ENCODE data around the gene PRDM16.

DNA sequence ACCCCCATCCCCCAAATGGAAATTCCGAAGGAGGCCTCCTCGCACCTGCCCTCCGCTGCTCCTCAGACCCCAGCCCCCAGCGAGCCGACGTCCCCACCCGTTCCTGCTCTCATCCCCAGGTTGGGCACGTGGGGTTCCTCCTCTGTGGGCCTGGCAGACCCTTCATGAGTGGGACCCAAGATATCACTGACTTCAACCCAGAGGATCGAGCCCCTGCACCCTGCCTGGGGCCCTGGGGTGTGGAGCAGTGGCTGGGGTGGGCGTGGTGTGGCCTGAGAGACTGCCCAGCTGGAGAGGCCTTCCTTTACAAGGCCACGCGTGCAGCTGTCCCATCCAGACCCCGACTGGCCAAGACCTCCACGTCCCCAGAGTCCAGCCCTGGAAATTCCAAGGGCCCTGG is 367.9 kb downstream of the PRDM16 start:
- TF ChIP-seq, protein P1, sequence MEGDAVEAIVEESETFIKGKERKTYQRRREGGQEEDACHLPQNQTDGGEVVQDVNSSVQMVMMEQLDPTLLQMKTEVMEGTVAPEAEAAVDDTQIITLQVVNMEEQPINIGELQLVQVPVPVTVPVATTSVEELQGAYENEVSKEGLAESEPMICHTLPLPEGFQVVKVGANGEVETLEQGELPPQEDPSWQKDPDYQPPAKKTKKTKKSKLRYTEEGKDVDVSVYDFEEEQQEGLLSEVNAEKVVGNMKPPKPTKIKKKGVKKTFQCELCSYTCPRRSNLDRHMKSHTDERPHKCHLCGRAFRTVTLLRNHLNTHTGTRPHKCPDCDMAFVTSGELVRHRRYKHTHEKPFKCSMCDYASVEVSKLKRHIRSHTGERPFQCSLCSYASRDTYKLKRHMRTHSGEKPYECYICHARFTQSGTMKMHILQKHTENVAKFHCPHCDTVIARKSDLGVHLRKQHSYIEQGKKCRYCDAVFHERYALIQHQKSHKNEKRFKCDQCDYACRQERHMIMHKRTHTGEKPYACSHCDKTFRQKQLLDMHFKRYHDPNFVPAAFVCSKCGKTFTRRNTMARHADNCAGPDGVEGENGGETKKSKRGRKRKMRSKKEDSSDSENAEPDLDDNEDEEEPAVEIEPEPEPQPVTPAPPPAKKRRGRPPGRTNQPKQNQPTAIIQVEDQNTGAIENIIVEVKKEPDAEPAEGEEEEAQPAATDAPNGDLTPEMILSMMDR (IDR thresholded peaks at IDR 0.05) = no peak
- TF ChIP-seq POLR2A (IDR thresholded peaks at IDR 0.05) = no peak

All from thyroid gland (tissue), 4 donors.